ENCODE results near the gene MYBPC1. TPM values are rescaled to one million over a fixed set of nuclear protein-coding genes. Genes with fewer than 3 reads are reported as not detected.

MYBPC1 gene
- total RNA-seq, 2 donors from 2014 or later = not detected

Other genes with a start within 250 kb of the MYBPC1 start
- gene ARL1, start 187.2 kb upstream of the MYBPC1 start, total RNA-seq = 10 to 100 TPM; 40.3 to 46.4 TPM
- not detected for gene SPIC, start 119.6 kb upstream of the MYBPC1 start, total RNA-seq
- gene CHPT1, start 102.7 kb downstream of the MYBPC1 start, total RNA-seq = 10 to 100 TPM in 1 of 2 donors, 1 to 10 TPM in 1; 3.4 to 16.0 TPM
- under 1 TPM; 0.30 to 0.42 TPM for gene SYCP3, start 144.5 kb downstream of the MYBPC1 start, total RNA-seq
- 10 to 100 TPM; 29.8 to 41.1 TPM for gene GNPTAB, start 236.0 kb downstream of the MYBPC1 start, total RNA-seq

Measured in activated T-helper 17 cell treated with anti-CD3 and anti-CD28 coated beads, Interleukin-2, amount 50 U/mL, for 72 hours (primary cell).